ENCODE results near the gene SLC19A2. TPM values are rescaled to one million over a fixed set of nuclear protein-coding genes. Genes with fewer than 3 reads are reported as not detected.

The SLC19A2 gene
- total and polyA plus RNA-seq, 2 of the 8 experiments (the other 6 are each of a cell fraction or from before 2014, with no cell fraction given), result 21.2 to 23.2 TPM

DNA sequence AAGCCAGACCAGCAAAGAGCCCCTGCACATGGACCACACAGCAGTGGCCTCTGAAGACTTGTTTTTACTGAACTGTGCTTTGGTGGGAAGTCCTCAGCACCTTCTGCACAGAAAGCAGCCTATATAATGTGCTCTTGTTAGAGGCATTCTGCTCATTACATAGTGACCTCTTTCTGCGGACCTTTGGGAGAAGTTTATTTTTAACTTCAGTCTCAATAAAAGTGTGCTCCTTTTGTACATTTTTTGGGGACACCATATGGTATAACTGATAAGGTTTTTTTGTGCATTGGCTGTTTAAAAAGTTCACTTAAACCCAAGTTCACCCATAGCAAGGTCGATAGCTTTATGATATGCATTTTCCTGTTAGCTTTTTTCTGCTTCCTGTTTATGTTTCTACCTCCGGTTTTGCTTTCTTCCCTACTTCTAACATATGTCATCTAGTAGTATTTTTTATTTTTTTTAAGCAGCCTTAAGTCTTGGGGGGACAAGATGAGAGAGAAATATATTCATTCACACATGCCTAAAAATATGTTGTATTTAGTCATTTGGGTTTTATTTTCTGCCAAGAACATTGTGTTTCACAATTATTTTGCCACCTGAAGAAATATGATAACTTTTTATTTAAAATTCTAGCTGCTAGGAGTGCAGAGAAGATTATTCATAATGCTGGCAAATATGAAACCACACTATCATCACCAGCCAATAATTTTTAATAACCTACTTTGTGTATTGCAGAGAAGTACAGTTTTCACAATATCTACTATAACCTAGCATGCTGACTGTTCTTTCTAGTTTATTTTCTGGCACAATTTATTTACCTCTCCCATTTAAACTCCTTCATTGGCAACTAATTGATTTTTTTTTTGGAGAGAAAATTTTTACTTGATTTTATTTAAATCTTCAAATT, 22.9 kb upstream of the SLC19A2 start:
- no peak overlapping the region for H3K4ac ChIP-seq (replicated peaks; ENCODE audit: insufficient read length, low read depth, low read length)
- no peak overlapping the region for H4K5ac ChIP-seq (ENCODE audit: insufficient read length, low read depth, low read length)
- TF ChIP-seq CEBPB (IDR thresholded peaks at IDR 0.05; ENCODE audit: low read depth, low read length) (no peak), SIX5 (IDR thresholded peaks at IDR 0.05; ENCODE audit: low read depth, low read length) (no peak), GABPA (IDR thresholded peaks at IDR 0.05; ENCODE audit: borderline replicate concordance, insufficient read depth, low read length) (no peak), KDM4A (IDR thresholded peaks at IDR 0.05; ENCODE audit: low read depth, low read length, severe bottlenecking) (no peak), SIN3A (conservative IDR thresholded peaks at IDR 0.05 in 1 of 2, IDR thresholded peaks at IDR 0.05 in 1 of 2; ENCODE audit: low read depth in 1 of 2, low read length in 2 of 2) (no peak), KDM5A (IDR thresholded peaks at IDR 0.05; ENCODE audit: low read length) (no peak), SP4 (IDR thresholded peaks at IDR 0.05; ENCODE audit: low read length) (no peak), RBBP5 (IDR thresholded peaks at IDR 0.05; ENCODE audit: borderline replicate concordance, low read depth, low read length) (no peak)
- POLR2A ChIA-PET (ENCODE audit: partially characterized antibody), result no interaction called here
- no peaks in the 10 kb centered on the region for H3K79me1 ChIP-seq (ENCODE audit: low read depth, low read length)
- no peak overlapping the region for H3K23ac ChIP-seq (ENCODE audit: insufficient read length)
- no peak overlapping the region for H4K91ac ChIP-seq (replicated peaks; ENCODE audit: insufficient read length, low read length)
- WGBS, 2 experiments (ENCODE audit: extremely low coverage in 1 of 2, insufficient coverage in 1 of 2, insufficient read length in 1 of 2, insufficient replicate concordance in 2 of 2, low coverage in 1 of 2, low lambda C conversion rate in 2 of 2, missing lambda C conversion rate in 1 of 2), result 90% methylated on average over 3 of the region's 3 CpGs; no CpG with 5 or more reads in 1 of the 2 experiments
- no peaks in the 10 kb centered on the region for H3K36me3 ChIP-seq (ENCODE audit: control insufficient read depth in 2 of 4, insufficient read depth in 4 of 4, low read length in 3 of 4)
- no peak overlapping the region for H2BK20ac ChIP-seq (ENCODE audit: low read length)
- no peaks in the 10 kb centered on the region for H4K20me1 ChIP-seq (replicated peaks in 1 of 2; ENCODE audit: control insufficient read depth in 1 of 2, insufficient read depth in 2 of 2, low read length in 2 of 2)
- CTCF ChIA-PET (ENCODE audit: partially characterized antibody), result interaction anchor here (1.4 kb wide), 1 partner anchor 1056 kb away, joined by 3 read pairs; no protein-coding TSS in a partner anchor
- H2BK15ac ChIP-seq (ENCODE audit: low read length), result no peak overlapping the region
- no peak overlapping the region for H3K27ac ChIP-seq (ENCODE audit: low read depth, low read length)
- H3K18ac ChIP-seq (ENCODE audit: extremely low read depth, low read length), result no peak overlapping the region
- H2BK12ac ChIP-seq (ENCODE audit: low read depth, low read length), result no peak overlapping the region
- no peak for DNase-seq (ENCODE audit: low read depth in 1 of 2, low spot score in 2 of 2)
- no peaks in the 10 kb centered on the region for H3K27me3 ChIP-seq (replicated peaks in 1 of 4; ENCODE audit: control insufficient read depth in 3 of 4, extremely low read depth in 1 of 4, insufficient read depth in 3 of 4, low read length in 3 of 4)
- no peak overlapping the region for H3K4me3 ChIP-seq (ENCODE audit: extremely low read depth in 1 of 4, insufficient read depth in 2 of 4, low read depth in 3 of 4, low read length in 4 of 4)
- no peaks in the 10 kb centered on the region for H3K23me2 ChIP-seq (ENCODE audit: low read depth, low read length)
- H3K9me3 ChIP-seq (ENCODE audit: insufficient read depth in 2 of 2, low read depth in 1 of 2, low read length in 1 of 2), result no peaks in the 10 kb centered on the region
- no peak overlapping the region for H4K8ac ChIP-seq (ENCODE audit: extremely low read depth, insufficient read depth, low read length)
- H3K4me2 ChIP-seq (ENCODE audit: insufficient read depth in 1 of 2, low read depth in 2 of 2, low read length in 2 of 2), result no peak overlapping the region
- H2AFZ ChIP-seq (ENCODE audit: low read length), result 0 out of 2 replicates have a peak overlapping the region, but pooled peaks have one; percentile 31
- no peak overlapping the region for H2AK5ac ChIP-seq (ENCODE audit: low read depth, low read length)
- no peak overlapping the region for H3K9ac ChIP-seq (replicated peaks in 1 of 4; ENCODE audit: extremely low read depth in 1 of 4, low read depth in 3 of 4, low read length in 3 of 4)
- H3K79me2 ChIP-seq (ENCODE audit: control insufficient read depth in 1 of 2, insufficient read depth in 2 of 2, low read length in 2 of 2), result no peaks in the 10 kb centered on the region
- H3K14ac ChIP-seq (ENCODE audit: insufficient read length), result no peak overlapping the region
- H2BK5ac ChIP-seq (ENCODE audit: low read depth, low read length), result no peak overlapping the region
- H3K56ac ChIP-seq (replicated peaks; ENCODE audit: insufficient read length, low read depth, low read length), result no peak overlapping the region
- no peaks in the 10 kb centered on the region for H3K4me1 ChIP-seq (replicated peaks in 1 of 4; ENCODE audit: control insufficient read depth in 3 of 4, insufficient read depth in 4 of 4, low read length in 3 of 4)
- no peak overlapping the region for H2BK120ac ChIP-seq (replicated peaks; ENCODE audit: low read depth, low read length)
- no peak for FAIRE-seq

Measured in H1 (cell line).